ENCODE data around the gene DLG5. TPM values are rescaled to one million over a fixed set of nuclear protein-coding genes. Genes with fewer than 3 reads are reported as not detected.

Gene DLG5
- total RNA-seq, 1 donor from 2014 or later = 64.5 TPM

DNA sequence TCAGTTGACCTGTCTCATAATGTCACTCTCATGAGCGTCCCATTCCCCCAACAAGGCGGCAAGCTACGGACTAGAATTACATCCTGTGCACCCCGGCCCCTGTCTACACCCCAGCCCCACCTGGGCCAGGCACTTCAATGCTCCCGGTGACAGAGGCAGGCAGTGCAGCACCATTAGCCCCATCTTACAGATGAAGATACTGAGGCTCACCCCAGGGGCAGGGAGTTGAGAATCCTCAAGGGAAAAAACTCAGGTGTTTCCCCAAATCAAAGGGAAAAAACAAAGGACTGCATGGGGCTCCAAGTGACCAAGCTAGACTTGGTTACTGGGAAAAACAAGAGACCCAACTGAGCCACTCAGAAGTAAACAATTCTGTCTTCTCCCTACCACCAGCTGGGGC is 4.5 kb downstream of the DLG5 start:
- H3K27me3 Mint-ChIP-seq (ENCODE audit: unreplicated experiment) = peaks cover 5% of the 10 kb centered on the region
- no peaks in the 10 kb centered on the region for H3K9me3 Mint-ChIP-seq (ENCODE audit: unreplicated experiment)
- no peak overlapping the region for H3K27ac Mint-ChIP-seq (ENCODE audit: unreplicated experiment)
- H3K4me1 Mint-ChIP-seq (ENCODE audit: unreplicated experiment) = peaks cover 38% of the 10 kb centered on the region
- no peak for DNase-seq (ENCODE audit: low spot score)
- TF ChIP-seq, protein P1, sequence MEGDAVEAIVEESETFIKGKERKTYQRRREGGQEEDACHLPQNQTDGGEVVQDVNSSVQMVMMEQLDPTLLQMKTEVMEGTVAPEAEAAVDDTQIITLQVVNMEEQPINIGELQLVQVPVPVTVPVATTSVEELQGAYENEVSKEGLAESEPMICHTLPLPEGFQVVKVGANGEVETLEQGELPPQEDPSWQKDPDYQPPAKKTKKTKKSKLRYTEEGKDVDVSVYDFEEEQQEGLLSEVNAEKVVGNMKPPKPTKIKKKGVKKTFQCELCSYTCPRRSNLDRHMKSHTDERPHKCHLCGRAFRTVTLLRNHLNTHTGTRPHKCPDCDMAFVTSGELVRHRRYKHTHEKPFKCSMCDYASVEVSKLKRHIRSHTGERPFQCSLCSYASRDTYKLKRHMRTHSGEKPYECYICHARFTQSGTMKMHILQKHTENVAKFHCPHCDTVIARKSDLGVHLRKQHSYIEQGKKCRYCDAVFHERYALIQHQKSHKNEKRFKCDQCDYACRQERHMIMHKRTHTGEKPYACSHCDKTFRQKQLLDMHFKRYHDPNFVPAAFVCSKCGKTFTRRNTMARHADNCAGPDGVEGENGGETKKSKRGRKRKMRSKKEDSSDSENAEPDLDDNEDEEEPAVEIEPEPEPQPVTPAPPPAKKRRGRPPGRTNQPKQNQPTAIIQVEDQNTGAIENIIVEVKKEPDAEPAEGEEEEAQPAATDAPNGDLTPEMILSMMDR (IDR thresholded peaks at IDR 0.05; ENCODE audit: unreplicated experiment) = no peak
- H3K36me3 Mint-ChIP-seq (ENCODE audit: low read depth, unreplicated experiment) = peaks cover 5% of the 10 kb centered on the region
- H3K4me3 Mint-ChIP-seq (ENCODE audit: unreplicated experiment) = no peak overlapping the region

DNA sequence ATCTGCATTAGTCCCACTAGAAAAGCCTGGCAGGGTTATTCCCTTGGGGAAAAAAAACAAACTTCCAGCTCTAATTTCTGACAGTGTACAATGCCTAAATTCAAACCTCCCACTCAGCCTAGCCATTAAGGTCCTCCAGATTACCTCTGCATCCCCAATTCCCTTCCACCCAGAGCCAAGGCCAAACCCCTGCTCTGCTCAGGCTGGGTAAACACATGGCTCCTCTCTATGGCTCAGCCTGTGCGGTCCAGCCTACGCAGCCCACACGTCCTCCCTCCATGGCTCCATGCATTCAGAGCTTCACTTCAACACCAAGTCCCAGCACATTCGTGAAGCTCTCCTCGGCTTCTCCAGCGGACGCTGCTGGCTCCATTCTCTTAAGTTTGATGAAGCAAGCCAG is 5.2 kb downstream of the DLG5 start:
- no peak overlapping the region for H3K4me3 Mint-ChIP-seq (ENCODE audit: unreplicated experiment)
- TF ChIP-seq, protein P1 (IDR thresholded peaks at IDR 0.05; ENCODE audit: unreplicated experiment) = no peak
- H3K27ac Mint-ChIP-seq (ENCODE audit: unreplicated experiment) = no peak overlapping the region
- H3K9me3 Mint-ChIP-seq (ENCODE audit: unreplicated experiment) = no peaks in the 10 kb centered on the region
- peaks cover 5% of the 10 kb centered on the region for H3K36me3 Mint-ChIP-seq (ENCODE audit: low read depth, unreplicated experiment)
- H3K4me1 Mint-ChIP-seq (ENCODE audit: unreplicated experiment) = peaks cover 38% of the 10 kb centered on the region
- peaks cover 5% of the 10 kb centered on the region for H3K27me3 Mint-ChIP-seq (ENCODE audit: unreplicated experiment)
- no peak for DNase-seq (ENCODE audit: low spot score)

DNA sequence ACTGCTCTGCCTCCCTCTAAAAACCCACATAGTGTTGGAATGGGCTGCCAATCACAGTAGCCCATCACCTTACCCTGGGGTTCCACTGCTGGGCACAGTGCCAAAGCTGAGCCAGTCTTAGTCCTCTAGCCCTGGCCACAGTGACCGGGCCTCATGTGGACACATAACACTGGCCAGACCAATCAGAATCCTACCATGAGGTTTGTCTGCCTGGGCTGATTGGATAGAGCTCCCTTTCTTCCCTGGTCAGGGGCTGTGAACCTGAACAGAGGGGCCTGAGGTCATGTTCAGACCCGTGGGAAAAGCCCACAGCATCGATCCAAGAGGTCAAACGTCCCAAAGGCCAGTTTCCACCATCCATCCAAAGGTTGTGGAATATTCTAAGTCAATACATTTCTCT is 6.1 kb downstream of the DLG5 start:
- Mint-ChIP-seq H3K4me3 (ENCODE audit: unreplicated experiment) (no peak overlapping the region), H3K36me3 (ENCODE audit: low read depth, unreplicated experiment) (peaks cover 5% of the 10 kb centered on the region), H3K27ac (ENCODE audit: unreplicated experiment) (no peak overlapping the region), H3K4me1 (ENCODE audit: unreplicated experiment) (peaks cover 36% of the 10 kb centered on the region), H3K9me3 (ENCODE audit: unreplicated experiment) (no peaks in the 10 kb centered on the region), H3K27me3 (ENCODE audit: unreplicated experiment) (peaks cover 4% of the 10 kb centered on the region)
- no peak for DNase-seq (ENCODE audit: low spot score)
- TF ChIP-seq, protein P1 (IDR thresholded peaks at IDR 0.05; ENCODE audit: unreplicated experiment) = no peak

DNA sequence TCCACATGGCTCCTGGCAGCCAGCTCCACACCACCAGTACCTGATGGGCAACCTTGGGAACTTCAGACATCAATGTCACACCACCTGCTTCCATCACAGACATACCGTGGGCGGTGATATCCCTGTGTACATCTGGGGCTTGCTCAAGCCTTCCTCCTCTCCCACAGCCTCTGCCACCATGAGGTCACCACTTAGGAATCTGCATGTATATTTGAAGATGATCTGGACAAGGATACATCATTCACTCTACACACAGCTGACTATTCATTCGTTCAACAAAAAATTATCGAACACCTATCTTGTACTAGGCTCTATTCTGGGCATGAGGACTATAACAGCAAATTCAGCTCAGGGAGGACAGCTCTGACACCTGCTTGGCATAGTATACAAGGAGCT is 6.8 kb downstream of the DLG5 start:
- TF ChIP-seq, protein P1 (IDR thresholded peaks at IDR 0.05; ENCODE audit: unreplicated experiment) = no peak
- Mint-ChIP-seq H3K4me3 (ENCODE audit: unreplicated experiment) (no peak overlapping the region), H3K27me3 (ENCODE audit: unreplicated experiment) (no peaks in the 10 kb centered on the region), H3K36me3 (ENCODE audit: low read depth, unreplicated experiment) (no peaks in the 10 kb centered on the region), H3K9me3 (ENCODE audit: unreplicated experiment) (no peaks in the 10 kb centered on the region), H3K27ac (ENCODE audit: unreplicated experiment) (no peak overlapping the region), H3K4me1 (ENCODE audit: unreplicated experiment) (peaks cover 30% of the 10 kb centered on the region)
- no peak for DNase-seq (ENCODE audit: low spot score)

DNA sequence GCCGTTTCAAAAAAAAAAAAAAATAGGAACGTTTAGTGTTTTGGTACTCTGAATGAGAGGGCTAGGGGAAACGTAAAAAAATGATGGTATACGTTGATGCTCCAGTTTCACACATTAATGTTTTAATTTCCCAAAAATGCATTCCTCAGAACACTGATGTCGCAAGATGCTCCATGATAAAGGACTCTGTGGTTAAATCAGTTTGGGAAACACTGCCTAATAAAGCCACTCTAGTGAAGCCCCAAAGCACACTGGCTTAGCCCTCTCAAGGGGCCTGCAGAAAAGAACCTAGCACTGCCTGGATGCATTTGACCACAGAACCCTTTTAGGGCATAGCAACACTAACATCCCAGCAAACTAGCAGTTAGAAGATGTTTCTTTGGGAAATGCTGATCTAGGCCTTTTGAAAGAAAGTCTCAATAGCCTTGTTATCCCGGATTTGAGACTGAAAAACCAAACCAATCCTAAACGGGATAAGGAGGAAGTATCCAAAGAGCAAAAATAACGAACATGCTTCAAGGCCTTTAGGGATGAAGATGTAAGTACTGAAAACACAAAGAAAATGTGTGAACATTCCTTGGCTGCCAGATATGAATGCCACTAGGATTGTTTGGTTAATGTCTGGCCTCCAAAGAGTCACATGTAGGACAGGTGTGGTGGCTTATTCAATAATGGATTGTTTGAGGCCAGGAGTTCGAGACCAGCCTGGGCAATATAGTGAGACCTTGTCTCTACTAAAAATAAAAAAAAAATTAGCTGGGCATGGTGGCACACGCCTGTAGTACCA is 11.0 kb downstream of the DLG5 start:
- DNase-seq (ENCODE audit: low spot score) = no peak
- H3K4me1 Mint-ChIP-seq (ENCODE audit: unreplicated experiment) = peaks cover 17% of the 10 kb centered on the region
- TF ChIP-seq, protein P1 (IDR thresholded peaks at IDR 0.05; ENCODE audit: unreplicated experiment) = no peak
- H3K36me3 Mint-ChIP-seq (ENCODE audit: low read depth, unreplicated experiment) = no peaks in the 10 kb centered on the region
- no peaks in the 10 kb centered on the region for H3K9me3 Mint-ChIP-seq (ENCODE audit: unreplicated experiment)
- H3K27ac Mint-ChIP-seq (ENCODE audit: unreplicated experiment) = no peak overlapping the region
- no peak overlapping the region for H3K4me3 Mint-ChIP-seq (ENCODE audit: unreplicated experiment)
- H3K27me3 Mint-ChIP-seq (ENCODE audit: unreplicated experiment) = no peaks in the 10 kb centered on the region

Measured in endothelial cell (in vitro differentiated cells).